Tibial nerve (tissue), 4 donors: ENCODE results near the gene LGALS7B. TPM values are rescaled to one million over a fixed set of nuclear protein-coding genes. Genes with fewer than 3 reads are reported as not detected.

Source experiments
- DNase-seq, 2 donors: peaks; one replicate each; pipeline ENCODE4 v3.0.0-alpha.2; 2019; ENCODE audit warnings: low spot score in 2 of 2
- H3K27ac ChIP-seq, 4 donors: fragments of 200-600 bp; sonication (generic) in 3 of 4; one replicate each; pipeline ENCODE4 v1.5.1; 2017 to 2019; ENCODE audit warnings: mild to moderate bottlenecking in 1 of 4
- H3K27me3 ChIP-seq, 2 donors: fragments of 200-600 bp; sonication (generic) in 1 of 2; one replicate each; pipeline versions ENCODE4 v1.5.1 to v1.6.0; 2017 to 2019
- H3K36me3 ChIP-seq, 3 donors: fragments of 200-600 bp; sonication (generic); one replicate each; pipeline ENCODE4 v1.5.1; 2018 to 2019
- H3K4me1 ChIP-seq, 4 donors: fragments of 200-600 bp; sonication (generic) in 3 of 4; one replicate each; pipeline ENCODE4 v1.5.1; 2017 to 2019
- H3K4me3 ChIP-seq, 4 donors: fragments of 200-600 bp; sonication (generic) in 3 of 4; one replicate each; pipeline ENCODE4 v1.5.1; 2017 to 2019; ENCODE audit warnings: mild to moderate bottlenecking in 1 of 4, moderate library complexity in 1 of 4
- H3K9me3 ChIP-seq, 4 donors: fragments of 200-600 bp; sonication (generic) in 3 of 4; one replicate each; pipeline ENCODE4 v1.5.1; 2017 to 2019
- CTCF ChIP-seq, 5 experiments: fragments of 200-600 bp in 3 of 5; fragments of 450-650 bp in 2 of 5; sonication (generic) in 3 of 5; IDR thresholded peaks; one replicate each; pipeline ENCODE4 v1.5.1; 2016 to 2019; ENCODE audit warnings: antibody characterized with exemption in 5 of 5, mild to moderate bottlenecking in 3 of 5, moderate library complexity in 2 of 5
- EP300 ChIP-seq, 2 donors: sonication (generic); formaldehyde crosslinking; IDR thresholded peaks; one replicate each; pipeline ENCODE4 v1.6.1; 2017; ENCODE audit warnings: antibody characterized with exemption in 2 of 2, mild to moderate bottlenecking in 1 of 2
- POLR2A ChIP-seq, 2 donors: fragments of 450-650 bp; IDR thresholded peaks; one replicate each; pipeline ENCODE4 v1.6.1; 2017; ENCODE audit warnings: antibody characterized with exemption in 2 of 2, mild to moderate bottlenecking in 2 of 2, moderate library complexity in 2 of 2
- WGBS, 2 donors: methylation state at CpG; one replicate each; pipeline ENCODE4 v1.1.5; 2018; 5-methylcytosine and 5-hydroxymethylcytosine counted together
- total RNA-seq, 4 donors: library from RNA; depleted of rRNA; stranded (reverse); fragments of >200 nt; gene quantifications; one replicate each; pipeline ENCODE4 v1.1.0, GENCODE V29; 2016

LGALS7B gene
- total RNA-seq, 4 donors from 2014 or later: not detected

DNA sequence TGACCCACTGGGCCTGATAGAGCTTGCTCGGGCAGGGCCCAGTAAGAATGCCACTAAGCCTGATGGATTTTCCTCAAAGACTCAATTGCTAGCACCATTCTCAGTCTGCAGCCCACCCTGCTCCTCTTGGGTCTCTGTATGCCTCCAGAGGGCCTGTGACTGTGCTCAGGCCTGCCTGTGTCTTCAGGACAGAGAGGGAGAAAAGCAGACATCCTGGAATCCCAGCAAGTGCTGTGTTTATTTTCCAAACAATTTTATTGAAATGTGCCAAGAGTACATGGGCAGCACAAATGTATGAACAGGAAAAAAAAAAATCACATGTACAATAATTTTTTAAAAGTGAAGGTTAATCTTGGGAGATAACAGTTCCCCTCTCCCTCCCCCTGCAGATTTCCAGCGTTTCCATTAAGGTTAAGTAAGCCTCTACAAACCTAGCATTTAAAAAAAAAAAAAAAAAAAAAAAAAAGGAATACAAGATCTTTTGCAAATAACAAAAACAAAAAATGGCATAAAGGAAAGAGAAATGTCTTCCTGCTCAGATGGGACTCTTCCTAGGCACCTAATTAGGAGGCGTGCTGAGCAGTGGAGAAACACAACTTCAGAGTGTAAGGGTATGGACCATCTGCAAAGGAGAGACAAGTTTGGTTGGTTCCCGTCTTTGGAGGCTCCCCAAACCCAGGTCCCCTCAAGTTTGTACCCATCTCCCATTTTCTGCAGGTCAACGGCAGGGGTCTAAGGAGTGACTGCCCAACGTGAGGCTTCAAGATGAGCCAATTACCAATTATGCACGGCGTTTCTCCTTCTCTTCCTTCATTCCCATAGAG, 47.4 kb downstream of the LGALS7B start:
- Histone ChIP-seq H3K27me3 (no peaks in the 10 kb centered on the region), H3K4me3 (no peak overlapping the region), H3K4me1 (peaks cover 0 to 14% (median 9%) of the 10 kb centered on the region in 4 donors), H3K36me3 (peaks cover 10 to 64% (median 43%) of the 10 kb centered on the region in 3 donors), H3K9me3 (no peaks in the 10 kb centered on the region), H3K27ac (no peak overlapping the region)
- 63 to 70% methylated on average over 8 of the region's 8 CpGs for WGBS, 2 donors
- TF ChIP-seq CTCF (IDR thresholded peaks at IDR 0.05) (no peak), EP300 (IDR thresholded peaks at IDR 0.05) (no peak), POLR2A (IDR thresholded peaks at IDR 0.05) (no peak)
- no peak for DNase-seq

- Histone ChIP-seq H3K4me1 (peaks cover 0 to 14% (median 8%) of the 10 kb centered on the region in 4 donors), H3K36me3 (peaks cover 10 to 71% (median 50%) of the 10 kb centered on the region in 3 donors), H3K4me3 (no peak overlapping the region), H3K27me3 (no peaks in the 10 kb centered on the region), H3K9me3 (no peaks in the 10 kb centered on the region), H3K27ac (no peak overlapping the region)
- no peak for DNase-seq
- WGBS, 2 donors: 83 to 86% methylated on average over 6 of the region's 6 CpGs
- TF ChIP-seq CTCF (IDR thresholded peaks at IDR 0.05) (no peak), EP300 (IDR thresholded peaks at IDR 0.05) (no peak)
Measured at GRCh38 chr19:38836983-38837626, 48.1 kb downstream of the LGALS7B start.

GRCh38 chr19:38837656-38838121, 48.7 kb downstream of the LGALS7B start:
- no peak overlapping the region for H3K27ac ChIP-seq
- TF ChIP-seq POLR2A (IDR thresholded peaks at IDR 0.05) (no peak), EP300 (IDR thresholded peaks at IDR 0.05) (no peak), CTCF (IDR thresholded peaks at IDR 0.05) (no peak)
- WGBS, 2 donors: 89% methylated on average over 7 of the region's 7 CpGs
- H3K36me3 ChIP-seq: peaks cover 12 to 77% (median 56%) of the 10 kb centered on the region in 3 donors
- H3K9me3 ChIP-seq: no peaks in the 10 kb centered on the region
- peaks cover 0 to 10% (median 2%) of the 10 kb centered on the region in 4 donors for H3K4me1 ChIP-seq
- H3K27me3 ChIP-seq: no peaks in the 10 kb centered on the region
- DNase-seq: no peak
- no peak overlapping the region for H3K4me3 ChIP-seq

GRCh38 chr19:38838208-38838985, 49.4 kb downstream of the LGALS7B start:
- no peaks in the 10 kb centered on the region for H3K27me3 ChIP-seq
- H3K4me1 ChIP-seq: peaks cover 0 to 15% (median 0%) of the 10 kb centered on the region in 4 donors
- DNase-seq: no peak
- no peak overlapping the region for H3K4me3 ChIP-seq
- TF ChIP-seq EP300 (IDR thresholded peaks at IDR 0.05): no peak
- peaks cover 19 to 84% (median 63%) of the 10 kb centered on the region in 3 donors for H3K36me3 ChIP-seq
- 80 to 81% methylated on average over 19 of the region's 19 CpGs for WGBS, 2 donors
- H3K27ac ChIP-seq: no peak overlapping the region
- H3K9me3 ChIP-seq: no peaks in the 10 kb centered on the region

DNA sequence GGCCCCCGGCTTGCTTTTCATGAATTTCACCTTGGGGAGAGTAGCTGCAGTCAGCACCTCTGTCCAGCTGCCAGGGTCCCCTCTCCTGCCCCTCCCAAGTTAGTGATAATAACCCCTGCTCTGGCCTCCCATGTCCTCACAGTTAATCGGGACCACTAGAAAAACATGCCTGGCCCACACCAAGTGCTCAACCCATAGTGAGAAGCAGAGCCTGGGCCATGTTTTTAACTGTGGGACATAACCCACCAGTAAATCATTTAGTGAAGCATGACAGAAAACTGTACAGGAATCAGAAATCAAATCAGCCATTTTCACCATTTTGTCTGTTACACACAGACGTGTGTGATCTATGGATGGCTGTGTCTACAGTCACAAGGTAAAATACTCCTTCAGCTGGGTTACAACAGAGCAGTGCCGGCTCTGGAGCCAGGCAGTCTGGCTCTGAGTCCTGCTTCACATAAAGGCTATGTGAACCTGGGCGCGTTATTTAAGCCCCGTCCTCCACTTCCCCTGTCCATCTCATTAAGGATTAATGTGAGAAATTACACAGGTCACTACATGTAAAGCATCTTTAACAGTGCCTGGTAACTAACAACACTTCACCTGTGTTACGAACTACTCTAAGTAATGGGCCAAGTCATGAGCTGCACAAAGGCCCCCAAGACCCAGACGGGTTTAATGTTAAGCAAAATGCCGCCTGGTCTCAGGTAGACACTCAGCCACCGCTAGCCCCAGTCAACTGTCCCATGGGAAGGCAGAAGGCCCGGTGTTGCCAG, 50.2 kb downstream of the LGALS7B start:
- H3K27ac ChIP-seq: no peak overlapping the region
- no peaks in the 10 kb centered on the region for H3K9me3 ChIP-seq
- WGBS, 2 donors: 82 to 83% methylated on average over 12 of the region's 12 CpGs
- no peak for DNase-seq
- no peaks in the 10 kb centered on the region for H3K27me3 ChIP-seq
- TF ChIP-seq POLR2A (IDR thresholded peaks at IDR 0.05) (no peak), EP300 (IDR thresholded peaks at IDR 0.05) (no peak), CTCF (IDR thresholded peaks at IDR 0.05) (no peak)
- H3K36me3 ChIP-seq: peaks cover 22 to 92% (median 70%) of the 10 kb centered on the region in 3 donors
- no peak overlapping the region for H3K4me3 ChIP-seq
- peaks cover 0 to 21% (median 0%) of the 10 kb centered on the region in 4 donors for H3K4me1 ChIP-seq
